ENCODE results near the gene ITPR3. TPM values are rescaled to one million over a fixed set of nuclear protein-coding genes. Genes with fewer than 3 reads are reported as not detected.

Gene ITPR3
- total and polyA plus RNA-seq, 10 donors: 9.9 to 95.6 (median 62.1) TPM

GRCh38 chr6:33578588-33579011 is 42.5 kb upstream of the ITPR3 start:
- Histone ChIP-seq H3K27me3 (replicated peaks in 1 of 7) (no peaks in the 10 kb centered on the region), H3K4me3 (peak overlapping the region; percentile 79 to 96 (median 92)), H3K4me1 (peaks cover 15 to 61% (median 44%) of the 10 kb centered on the region in 6 donors), H3K9me3 (no peaks in the 10 kb centered on the region), H3K27ac (peak overlapping the region; percentile 74 to 97 (median 92)), H3K36me3 (peaks cover 0 to 47% (median 36%) of the 10 kb centered on the region in 6 donors)
- DNase-seq: peak; percentile 86
- intact Hi-C loops (cut with DNase I; ENCODE audit: low total_unique reads): loop anchor here (10.0 kb wide), 1 partner anchor 144 kb away; no protein-coding TSS in a partner anchor
- 13 to 21% (median 15%) methylated on average over 8 to 9 of the region's 9 CpGs for WGBS, 5 donors
- TF ChIP-seq POLR2AphosphoS5 (IDR thresholded peaks at IDR 0.05) (peak in 2 of 3 donors; percentile 49 to 52), POLR2A (IDR thresholded peaks at IDR 0.05) (no peak), CTCF (IDR thresholded peaks at IDR 0.05 in 8 of 11, conservative IDR thresholded peaks at IDR 0.05 in 3 of 11) (no peak)

GRCh38 chr6:33579828-33580714 is 41.1 kb upstream of the ITPR3 start, which contains the start of gene BAK1:
Gene BAK1, minus strand, starts transcription at chr6:33580276. Its CDS starts 2,672 bp downstream, at chr6:33577604.
- Histone ChIP-seq H3K4me3 (peak within 1 kb of the TSS; percentile 79 to 96 (median 92)), H3K36me3 (peaks cover 0 to 32% (median 22%) of the 10 kb centered on the region in 6 donors), H3K4me1 (peaks cover 16 to 64% (median 46%) of the 10 kb centered on the region in 6 donors), H3K27ac (peak within 1 kb of the TSS; percentile 84 to 97 (median 92)), H3K27me3 (replicated peaks in 1 of 7) (no peaks in the 10 kb centered on the region), H3K9me3 (no peaks in the 10 kb centered on the region)
- peak; percentile 90 to 94 (median 92) for TF ChIP-seq POLR2AphosphoS5 (IDR thresholded peaks at IDR 0.05)
- TF ChIP-seq POLR2A (IDR thresholded peaks at IDR 0.05): peak in 2 of 3 donors; percentile 21 to 76
- TF ChIP-seq CTCF (IDR thresholded peaks at IDR 0.05 in 8 of 11, conservative IDR thresholded peaks at IDR 0.05 in 3 of 11): peak; percentile 27 to 79 (median 60)
- intact Hi-C loops (cut with DNase I; ENCODE audit: low total_unique reads): loop anchor here (10.0 kb wide), 1 partner anchor 145 kb away; no protein-coding TSS in a partner anchor
- DNase-seq: peak; percentile 99
- WGBS, 5 donors: 6 to 9% (median 8%) methylated on average over 19 to 24 of the region's 24 CpGs

- H3K4me3 ChIP-seq: no peak overlapping the region
- intact Hi-C loops (cut with DNase I; ENCODE audit: low total_unique reads): no loop called here
- no peaks in the 10 kb centered on the region for H3K9me3 ChIP-seq
- WGBS, 5 donors: 87 to 94% (median 91%) methylated on average over 5 of the region's 5 CpGs
- no peak for TF ChIP-seq CTCF (IDR thresholded peaks at IDR 0.05 in 8 of 11, conservative IDR thresholded peaks at IDR 0.05 in 3 of 11)
- no peak for TF ChIP-seq POLR2A (IDR thresholded peaks at IDR 0.05)
- no peak for TF ChIP-seq POLR2AphosphoS5 (IDR thresholded peaks at IDR 0.05)
- no peaks in the 10 kb centered on the region for H3K27me3 ChIP-seq (replicated peaks in 1 of 7)
- peak; percentile 68 for DNase-seq
- peaks cover 27 to 66% (median 52%) of the 10 kb centered on the region in 6 donors for H3K4me1 ChIP-seq
- H3K36me3 ChIP-seq: peaks cover 0 to 21% (median 12%) of the 10 kb centered on the region in 6 donors
- no peak overlapping the region for H3K27ac ChIP-seq
Observed at GRCh38 chr6:33581186-33581585, 39.9 kb upstream of the ITPR3 start.

All from spleen (tissue), 11 donors.